ENCODE data around the gene SEC61A1.

SEC61A1 gene

DNA sequence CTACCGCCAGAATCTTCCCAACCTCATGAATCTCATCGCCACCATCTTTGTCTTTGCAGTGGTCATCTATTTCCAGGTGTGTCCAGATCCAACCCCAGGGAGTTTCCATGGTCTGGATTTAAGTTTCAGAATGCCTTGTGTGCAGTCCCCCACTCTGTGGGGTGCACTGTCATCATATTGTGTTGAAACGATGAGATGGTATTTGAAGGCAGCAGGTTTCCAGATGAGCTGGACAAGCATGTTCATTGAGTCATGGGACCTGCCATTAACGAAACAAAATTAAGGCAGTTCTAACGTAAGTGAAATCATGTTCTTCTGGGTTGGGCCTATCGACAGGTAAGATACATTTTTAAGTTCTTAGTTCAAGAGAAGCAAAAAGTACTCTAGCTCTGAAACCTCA is 12.7 kb downstream of the SEC61A1 start:
- no peak for ATAC-seq
- TF ChIP-seq CSDC2 (CRISPR knock-in tag; IDR thresholded peaks at IDR 0.05) (no peak), ZNF70 (CRISPR knock-in tag; IDR thresholded peaks at IDR 0.05) (no peak), ISL1 (CRISPR knock-in tag; IDR thresholded peaks at IDR 0.05) (no peak), OSR1 (CRISPR knock-in tag; IDR thresholded peaks at IDR 0.05) (no peak), ZFP3 (CRISPR knock-in tag; IDR thresholded peaks at IDR 0.05) (no peak), ZC3H10 (CRISPR knock-in tag; IDR thresholded peaks at IDR 0.05) (no peak), SNAI2 (CRISPR knock-in tag; IDR thresholded peaks at IDR 0.05) (no peak), ESRRG (CRISPR knock-in tag; IDR thresholded peaks at IDR 0.05) (no peak), TOX (CRISPR knock-in tag; IDR thresholded peaks at IDR 0.05; ENCODE audit: borderline replicate concordance) (no peak), ZNF8 (CRISPR knock-in tag; IDR thresholded peaks at IDR 0.05) (no peak), TCF4 (CRISPR knock-in tag; IDR thresholded peaks at IDR 0.05; ENCODE audit: borderline replicate concordance) (no peak)
- TF ChIP-seq, protein P1, sequence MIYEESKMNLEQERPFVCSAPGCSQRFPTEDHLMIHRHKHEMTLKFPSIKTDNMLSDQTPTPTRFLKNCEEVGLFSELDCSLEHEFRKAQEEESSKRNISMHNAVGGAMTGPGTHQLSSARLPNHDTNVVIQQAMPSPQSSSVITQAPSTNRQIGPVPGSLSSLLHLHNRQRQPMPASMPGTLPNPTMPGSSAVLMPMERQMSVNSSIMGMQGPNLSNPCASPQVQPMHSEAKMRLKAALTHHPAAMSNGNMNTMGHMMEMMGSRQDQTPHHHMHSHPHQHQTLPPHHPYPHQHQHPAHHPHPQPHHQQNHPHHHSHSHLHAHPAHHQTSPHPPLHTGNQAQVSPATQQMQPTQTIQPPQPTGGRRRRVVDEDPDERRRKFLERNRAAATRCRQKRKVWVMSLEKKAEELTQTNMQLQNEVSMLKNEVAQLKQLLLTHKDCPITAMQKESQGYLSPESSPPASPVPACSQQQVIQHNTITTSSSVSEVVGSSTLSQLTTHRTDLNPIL (CRISPR knock-in tag; IDR thresholded peaks at IDR 0.05; ENCODE audit: low read depth), result no peak
- TF ChIP-seq, protein P2, sequence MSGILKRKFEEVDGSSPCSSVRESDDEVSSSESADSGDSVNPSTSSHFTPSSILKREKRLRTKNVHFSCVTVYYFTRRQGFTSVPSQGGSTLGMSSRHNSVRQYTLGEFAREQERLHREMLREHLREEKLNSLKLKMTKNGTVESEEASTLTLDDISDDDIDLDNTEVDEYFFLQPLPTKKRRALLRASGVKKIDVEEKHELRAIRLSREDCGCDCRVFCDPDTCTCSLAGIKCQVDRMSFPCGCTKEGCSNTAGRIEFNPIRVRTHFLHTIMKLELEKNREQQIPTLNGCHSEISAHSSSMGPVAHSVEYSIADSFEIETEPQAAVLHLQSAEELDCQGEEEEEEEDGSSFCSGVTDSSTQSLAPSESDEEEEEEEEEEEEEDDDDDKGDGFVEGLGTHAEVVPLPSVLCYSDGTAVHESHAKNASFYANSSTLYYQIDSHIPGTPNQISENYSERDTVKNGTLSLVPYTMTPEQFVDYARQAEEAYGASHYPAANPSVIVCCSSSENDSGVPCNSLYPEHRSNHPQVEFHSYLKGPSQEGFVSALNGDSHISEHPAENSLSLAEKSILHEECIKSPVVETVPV (CRISPR knock-in tag; IDR thresholded peaks at IDR 0.05), result no peak
- TF ChIP-seq, protein P3, sequence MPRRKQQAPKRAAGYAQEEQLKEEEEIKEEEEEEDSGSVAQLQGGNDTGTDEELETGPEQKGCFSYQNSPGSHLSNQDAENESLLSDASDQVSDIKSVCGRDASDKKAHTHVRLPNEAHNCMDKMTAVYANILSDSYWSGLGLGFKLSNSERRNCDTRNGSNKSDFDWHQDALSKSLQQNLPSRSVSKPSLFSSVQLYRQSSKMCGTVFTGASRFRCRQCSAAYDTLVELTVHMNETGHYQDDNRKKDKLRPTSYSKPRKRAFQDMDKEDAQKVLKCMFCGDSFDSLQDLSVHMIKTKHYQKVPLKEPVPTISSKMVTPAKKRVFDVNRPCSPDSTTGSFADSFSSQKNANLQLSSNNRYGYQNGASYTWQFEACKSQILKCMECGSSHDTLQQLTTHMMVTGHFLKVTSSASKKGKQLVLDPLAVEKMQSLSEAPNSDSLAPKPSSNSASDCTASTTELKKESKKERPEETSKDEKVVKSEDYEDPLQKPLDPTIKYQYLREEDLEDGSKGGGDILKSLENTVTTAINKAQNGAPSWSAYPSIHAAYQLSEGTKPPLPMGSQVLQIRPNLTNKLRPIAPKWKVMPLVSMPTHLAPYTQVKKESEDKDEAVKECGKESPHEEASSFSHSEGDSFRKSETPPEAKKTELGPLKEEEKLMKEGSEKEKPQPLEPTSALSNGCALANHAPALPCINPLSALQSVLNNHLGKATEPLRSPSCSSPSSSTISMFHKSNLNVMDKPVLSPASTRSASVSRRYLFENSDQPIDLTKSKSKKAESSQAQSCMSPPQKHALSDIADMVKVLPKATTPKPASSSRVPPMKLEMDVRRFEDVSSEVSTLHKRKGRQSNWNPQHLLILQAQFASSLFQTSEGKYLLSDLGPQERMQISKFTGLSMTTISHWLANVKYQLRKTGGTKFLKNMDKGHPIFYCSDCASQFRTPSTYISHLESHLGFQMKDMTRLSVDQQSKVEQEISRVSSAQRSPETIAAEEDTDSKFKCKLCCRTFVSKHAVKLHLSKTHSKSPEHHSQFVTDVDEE (CRISPR knock-in tag; IDR thresholded peaks at IDR 0.05), result no peak
- TF ChIP-seq, protein P4, sequence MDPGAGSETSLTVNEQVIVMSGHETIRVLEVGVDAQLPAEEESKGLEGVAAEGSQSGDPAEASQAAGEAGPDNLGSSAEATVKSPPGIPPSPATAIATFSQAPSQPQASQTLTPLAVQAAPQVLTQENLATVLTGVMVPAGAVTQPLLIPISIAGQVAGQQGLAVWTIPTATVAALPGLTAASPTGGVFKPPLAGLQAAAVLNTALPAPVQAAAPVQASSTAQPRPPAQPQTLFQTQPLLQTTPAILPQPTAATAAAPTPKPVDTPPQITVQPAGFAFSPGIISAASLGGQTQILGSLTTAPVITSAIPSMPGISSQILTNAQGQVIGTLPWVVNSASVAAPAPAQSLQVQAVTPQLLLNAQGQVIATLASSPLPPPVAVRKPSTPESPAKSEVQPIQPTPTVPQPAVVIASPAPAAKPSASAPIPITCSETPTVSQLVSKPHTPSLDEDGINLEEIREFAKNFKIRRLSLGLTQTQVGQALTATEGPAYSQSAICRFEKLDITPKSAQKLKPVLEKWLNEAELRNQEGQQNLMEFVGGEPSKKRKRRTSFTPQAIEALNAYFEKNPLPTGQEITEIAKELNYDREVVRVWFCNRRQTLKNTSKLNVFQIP (CRISPR knock-in tag; IDR thresholded peaks at IDR 0.05; ENCODE audit: borderline replicate concordance, low read depth), result no peak

DNA sequence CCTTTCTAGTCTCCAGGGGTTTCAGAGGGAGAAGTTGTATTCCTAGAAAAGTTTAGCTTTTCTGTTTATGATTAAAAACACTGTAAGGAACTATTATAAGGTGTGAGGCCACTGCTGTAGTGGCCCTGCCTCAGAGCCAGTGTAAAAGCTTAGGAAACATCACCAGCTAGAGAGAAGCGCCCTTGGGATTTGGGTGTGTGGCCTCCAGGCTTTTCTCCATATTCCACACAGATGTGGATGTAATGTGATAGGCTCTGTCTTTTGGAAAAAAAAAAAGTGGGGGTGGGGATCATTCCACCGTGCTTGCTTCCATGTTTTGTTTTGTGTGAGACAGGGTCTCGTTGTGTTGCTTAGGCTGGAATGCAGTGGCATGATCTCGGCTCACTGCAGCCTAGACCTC is 13.9 kb downstream of the SEC61A1 start:
- TF ChIP-seq GLIS3 (CRISPR knock-in tag; IDR thresholded peaks at IDR 0.05), result no peak
- ATAC-seq, result no peak

DNA sequence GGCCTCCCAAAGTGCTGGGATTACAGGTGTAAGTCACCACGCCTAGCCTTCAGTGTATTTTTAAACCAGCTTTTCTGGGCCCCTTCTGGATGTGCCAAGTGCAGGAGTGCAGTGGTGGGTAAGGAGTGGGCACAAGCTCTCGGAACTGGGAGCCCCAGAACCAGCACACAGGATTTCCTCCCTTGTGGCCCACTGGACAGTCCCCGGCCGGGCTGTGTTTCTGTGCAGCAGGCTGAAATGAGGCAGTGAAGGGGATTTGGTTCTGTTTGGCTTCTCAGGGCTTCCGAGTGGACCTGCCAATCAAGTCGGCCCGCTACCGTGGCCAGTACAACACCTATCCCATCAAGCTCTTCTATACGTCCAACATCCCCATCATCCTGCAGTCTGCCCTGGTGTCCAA is 14.4 kb downstream of the SEC61A1 start:
- no peak for ATAC-seq

More for the DNA sequence above, 14.4 kb downstream of the SEC61A1 start:
- no peak for TF ChIP-seq ARNTL (CRISPR knock-in tag; IDR thresholded peaks at IDR 0.05; ENCODE audit: borderline replicate concordance, low read depth)
- no peak for TF ChIP-seq ZNF70 (CRISPR knock-in tag; IDR thresholded peaks at IDR 0.05)
- TF ChIP-seq, protein P4 (CRISPR knock-in tag; IDR thresholded peaks at IDR 0.05; ENCODE audit: borderline replicate concordance, low read depth), result no peak
- TF ChIP-seq, protein P2 (CRISPR knock-in tag; IDR thresholded peaks at IDR 0.05), result no peak
- TF ChIP-seq ZNF565 (CRISPR knock-in tag; conservative IDR thresholded peaks at IDR 0.05; ENCODE audit: low read depth), result no peak
- no peak for TF ChIP-seq BACH2 (CRISPR knock-in tag; IDR thresholded peaks at IDR 0.05; ENCODE audit: borderline replicate concordance)
- no peak for TF ChIP-seq GLIS3 (CRISPR knock-in tag; IDR thresholded peaks at IDR 0.05)
- TF ChIP-seq SNAI2 (CRISPR knock-in tag; IDR thresholded peaks at IDR 0.05), result no peak
- TF ChIP-seq ZNF8 (CRISPR knock-in tag; IDR thresholded peaks at IDR 0.05), result no peak
- no peak for TF ChIP-seq PPARA (CRISPR knock-in tag; IDR thresholded peaks at IDR 0.05; ENCODE audit: borderline replicate concordance)
- TF ChIP-seq TCF4 (CRISPR knock-in tag; IDR thresholded peaks at IDR 0.05; ENCODE audit: borderline replicate concordance), result no peak
- no peak for TF ChIP-seq ESRRG (CRISPR knock-in tag; IDR thresholded peaks at IDR 0.05)
- TF ChIP-seq, protein P5, sequence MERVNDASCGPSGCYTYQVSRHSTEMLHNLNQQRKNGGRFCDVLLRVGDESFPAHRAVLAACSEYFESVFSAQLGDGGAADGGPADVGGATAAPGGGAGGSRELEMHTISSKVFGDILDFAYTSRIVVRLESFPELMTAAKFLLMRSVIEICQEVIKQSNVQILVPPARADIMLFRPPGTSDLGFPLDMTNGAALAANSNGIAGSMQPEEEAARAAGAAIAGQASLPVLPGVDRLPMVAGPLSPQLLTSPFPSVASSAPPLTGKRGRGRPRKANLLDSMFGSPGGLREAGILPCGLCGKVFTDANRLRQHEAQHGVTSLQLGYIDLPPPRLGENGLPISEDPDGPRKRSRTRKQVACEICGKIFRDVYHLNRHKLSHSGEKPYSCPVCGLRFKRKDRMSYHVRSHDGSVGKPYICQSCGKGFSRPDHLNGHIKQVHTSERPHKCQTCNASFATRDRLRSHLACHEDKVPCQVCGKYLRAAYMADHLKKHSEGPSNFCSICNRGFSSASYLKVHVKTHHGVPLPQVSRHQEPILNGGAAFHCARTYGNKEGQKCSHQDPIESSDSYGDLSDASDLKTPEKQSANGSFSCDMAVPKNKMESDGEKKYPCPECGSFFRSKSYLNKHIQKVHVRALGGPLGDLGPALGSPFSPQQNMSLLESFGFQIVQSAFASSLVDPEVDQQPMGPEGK (CRISPR knock-in tag; IDR thresholded peaks at IDR 0.05; ENCODE audit: borderline replicate concordance), result no peak
- TF ChIP-seq, protein P3 (CRISPR knock-in tag; IDR thresholded peaks at IDR 0.05), result no peak
- TF ChIP-seq ZC3H10 (CRISPR knock-in tag; IDR thresholded peaks at IDR 0.05), result no peak
- no peak for TF ChIP-seq RARB (CRISPR knock-in tag; IDR thresholded peaks at IDR 0.05)
- no peak for TF ChIP-seq OSR1 (CRISPR knock-in tag; IDR thresholded peaks at IDR 0.05)
- TF ChIP-seq ZFP30 (CRISPR knock-in tag; IDR thresholded peaks at IDR 0.05), result no peak

Data from SK-N-SH treated with all-trans-retinoic acid at 6 μM for 48 hours (cell line).